Breast epithelium (tissue), 3 donors: ENCODE results near the gene PLXNA4.

ENCODE experiments used
- POLR2A ChIP-seq: fragments of 450-650 bp; IDR thresholded peaks from one replicate; pipeline ENCODE4 v1.6.1; 2016; ENCODE audit warnings: antibody characterized with exemption, mild to moderate bottlenecking, moderate library complexity
- TF ChIP-seq, protein P1 (sequence below), 3 donors: fragments of 450-650 bp; IDR thresholded peaks; one replicate each; pipeline ENCODE4 v1.5.1; 2016 to 2017; ENCODE audit warnings: antibody characterized with exemption in 3 of 3, mild to moderate bottlenecking in 3 of 3, moderate library complexity in 3 of 3

DNA sequence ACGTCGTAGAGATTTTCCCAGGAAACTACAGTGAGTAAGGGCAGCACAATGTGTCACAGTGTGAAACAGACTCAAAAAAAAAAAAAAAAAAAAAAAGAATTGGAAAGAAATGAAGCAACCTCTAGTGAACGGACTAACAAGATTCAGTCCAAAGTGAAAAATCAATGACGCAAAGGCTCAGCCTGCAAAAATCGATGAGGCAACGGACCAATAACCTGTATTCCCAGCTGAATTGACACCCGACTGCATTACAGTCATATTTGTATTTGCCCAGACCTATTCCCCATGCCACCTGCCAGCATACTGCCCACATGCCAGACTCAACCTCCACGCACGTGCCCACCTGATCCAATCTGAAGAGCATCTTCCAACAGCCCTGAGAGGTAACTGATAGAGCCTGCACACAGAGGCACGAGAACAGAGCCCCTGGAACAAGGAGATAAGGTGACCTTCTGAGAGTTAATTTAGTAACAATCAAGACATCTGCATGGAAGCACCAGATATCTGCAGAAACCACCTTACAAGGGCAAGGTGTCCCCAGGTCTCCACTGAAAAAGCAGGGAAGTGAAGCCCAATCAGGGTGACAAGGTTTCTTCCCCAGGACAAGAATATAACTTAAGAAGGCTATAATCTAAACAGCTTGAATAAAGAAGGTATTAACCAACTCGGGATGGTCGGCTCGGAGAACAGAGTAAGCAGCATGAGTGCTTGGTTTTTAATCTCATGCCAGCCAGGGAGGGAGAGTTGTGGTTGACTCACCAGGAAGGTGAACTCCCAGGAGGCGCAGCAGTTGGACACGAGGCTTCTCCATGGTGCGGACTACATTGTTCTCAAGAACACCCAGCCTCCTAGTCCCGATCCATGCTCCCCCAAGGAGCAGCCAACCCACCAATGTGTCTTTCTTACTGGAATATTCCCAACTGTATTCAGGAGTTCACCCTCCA is 48.5 kb downstream of the PLXNA4 start:
- TF ChIP-seq, protein P1, sequence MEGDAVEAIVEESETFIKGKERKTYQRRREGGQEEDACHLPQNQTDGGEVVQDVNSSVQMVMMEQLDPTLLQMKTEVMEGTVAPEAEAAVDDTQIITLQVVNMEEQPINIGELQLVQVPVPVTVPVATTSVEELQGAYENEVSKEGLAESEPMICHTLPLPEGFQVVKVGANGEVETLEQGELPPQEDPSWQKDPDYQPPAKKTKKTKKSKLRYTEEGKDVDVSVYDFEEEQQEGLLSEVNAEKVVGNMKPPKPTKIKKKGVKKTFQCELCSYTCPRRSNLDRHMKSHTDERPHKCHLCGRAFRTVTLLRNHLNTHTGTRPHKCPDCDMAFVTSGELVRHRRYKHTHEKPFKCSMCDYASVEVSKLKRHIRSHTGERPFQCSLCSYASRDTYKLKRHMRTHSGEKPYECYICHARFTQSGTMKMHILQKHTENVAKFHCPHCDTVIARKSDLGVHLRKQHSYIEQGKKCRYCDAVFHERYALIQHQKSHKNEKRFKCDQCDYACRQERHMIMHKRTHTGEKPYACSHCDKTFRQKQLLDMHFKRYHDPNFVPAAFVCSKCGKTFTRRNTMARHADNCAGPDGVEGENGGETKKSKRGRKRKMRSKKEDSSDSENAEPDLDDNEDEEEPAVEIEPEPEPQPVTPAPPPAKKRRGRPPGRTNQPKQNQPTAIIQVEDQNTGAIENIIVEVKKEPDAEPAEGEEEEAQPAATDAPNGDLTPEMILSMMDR (IDR thresholded peaks at IDR 0.05): no peak
- TF ChIP-seq POLR2A: no peak
